NCI-H187 treated with DMSO at 0.1 percent for 48 hours (cell line): ENCODE data around the gene NPHS1.
"Not testable (repeated sequence)": the region's sequence is repeated elsewhere in the genome, so short reads cannot be mapped to it uniquely, and the experiment has no call there.

Experiments
- DNase-seq: peaks from one replicate; lab custom pipeline; 2025; lab: John Stamatoyannopoulos, UW

Gene NPHS1

DNA sequence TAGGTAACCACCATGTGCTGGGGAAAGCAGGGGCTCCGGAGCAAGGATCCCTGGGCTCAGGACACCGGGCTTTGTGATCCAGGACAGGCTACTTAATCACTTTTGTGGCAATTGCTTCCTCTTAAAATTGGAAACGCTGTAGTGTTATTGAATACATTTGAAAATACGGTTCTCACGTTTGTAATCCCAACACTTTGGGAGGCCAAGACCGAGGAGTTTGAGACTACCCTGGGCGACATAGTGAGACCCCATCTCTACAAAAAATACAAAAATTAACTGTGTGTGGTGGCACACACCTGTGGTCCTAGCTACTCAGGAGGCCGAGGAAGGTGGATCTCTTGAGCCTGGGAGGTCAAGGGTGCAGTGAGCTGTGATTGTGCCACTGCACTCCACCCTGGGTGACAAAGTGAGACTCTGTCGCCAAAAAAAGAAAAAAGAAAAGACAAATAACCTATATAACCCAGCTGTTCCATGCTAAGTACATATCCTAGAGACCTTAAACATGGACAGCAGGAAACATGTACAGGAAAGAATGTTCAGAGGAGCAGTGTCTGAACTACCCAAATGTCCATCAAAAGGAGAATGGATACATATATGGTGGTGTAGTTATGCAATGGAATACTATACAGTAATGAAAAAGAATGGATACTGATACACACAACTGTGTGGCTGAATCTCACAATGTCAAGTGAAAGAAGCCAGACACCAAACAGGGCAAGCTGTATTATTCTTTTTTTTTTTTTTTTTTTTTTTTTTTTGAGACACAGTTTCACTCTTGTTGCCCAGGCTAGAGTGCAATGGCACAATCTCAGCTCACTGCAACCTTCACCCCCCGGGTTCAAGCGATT, 39.0 kb downstream of the NPHS1 start:
- DNase-seq, result no peak

DNA sequence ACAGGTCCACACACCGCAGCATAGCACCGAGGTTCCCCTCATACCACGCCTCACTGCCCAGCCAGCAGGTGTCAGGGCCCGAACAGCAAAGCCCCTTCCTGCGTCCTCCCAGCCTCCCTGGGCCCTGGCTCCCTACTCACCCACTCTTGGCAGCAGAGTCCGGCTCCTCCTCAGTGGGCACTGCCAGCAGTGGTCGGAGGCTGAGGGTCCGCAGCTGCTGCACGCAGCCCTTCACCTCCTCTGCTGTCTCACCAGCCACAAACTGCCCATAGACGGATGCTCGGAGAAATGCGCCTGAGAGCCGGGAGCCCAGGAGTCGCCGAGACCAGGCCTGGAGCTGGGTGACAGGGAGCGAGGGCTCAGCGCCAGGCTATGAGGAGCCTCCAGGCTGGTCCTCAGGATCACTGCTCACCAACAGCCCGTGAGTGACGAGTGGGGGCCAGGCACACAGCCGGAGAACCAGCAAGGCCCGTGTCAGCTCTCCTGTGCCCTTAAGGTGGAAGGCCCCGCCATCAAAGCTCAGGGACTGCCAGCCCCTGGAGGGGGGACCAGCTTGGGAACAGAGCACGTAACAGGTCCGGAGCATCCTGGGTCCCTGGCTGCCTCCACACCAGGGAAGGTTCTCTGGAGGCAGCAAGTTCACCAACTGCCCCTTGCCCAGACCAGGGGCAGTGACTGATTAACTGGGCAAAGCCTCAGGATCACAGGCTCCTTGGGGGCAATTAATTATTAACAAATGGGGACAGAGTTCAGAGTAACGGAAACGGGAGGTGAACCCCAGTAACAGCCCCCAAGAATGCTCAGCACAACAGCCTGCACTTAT, 39.9 kb downstream of the NPHS1 start, which contains the start of gene PRODH2:
TSS of gene PRODH2 (minus strand) at position 626 of the 823 bp plus-strand sequence. CDS start at position 586, 40 bp downstream.
- no peak for DNase-seq

DNA sequence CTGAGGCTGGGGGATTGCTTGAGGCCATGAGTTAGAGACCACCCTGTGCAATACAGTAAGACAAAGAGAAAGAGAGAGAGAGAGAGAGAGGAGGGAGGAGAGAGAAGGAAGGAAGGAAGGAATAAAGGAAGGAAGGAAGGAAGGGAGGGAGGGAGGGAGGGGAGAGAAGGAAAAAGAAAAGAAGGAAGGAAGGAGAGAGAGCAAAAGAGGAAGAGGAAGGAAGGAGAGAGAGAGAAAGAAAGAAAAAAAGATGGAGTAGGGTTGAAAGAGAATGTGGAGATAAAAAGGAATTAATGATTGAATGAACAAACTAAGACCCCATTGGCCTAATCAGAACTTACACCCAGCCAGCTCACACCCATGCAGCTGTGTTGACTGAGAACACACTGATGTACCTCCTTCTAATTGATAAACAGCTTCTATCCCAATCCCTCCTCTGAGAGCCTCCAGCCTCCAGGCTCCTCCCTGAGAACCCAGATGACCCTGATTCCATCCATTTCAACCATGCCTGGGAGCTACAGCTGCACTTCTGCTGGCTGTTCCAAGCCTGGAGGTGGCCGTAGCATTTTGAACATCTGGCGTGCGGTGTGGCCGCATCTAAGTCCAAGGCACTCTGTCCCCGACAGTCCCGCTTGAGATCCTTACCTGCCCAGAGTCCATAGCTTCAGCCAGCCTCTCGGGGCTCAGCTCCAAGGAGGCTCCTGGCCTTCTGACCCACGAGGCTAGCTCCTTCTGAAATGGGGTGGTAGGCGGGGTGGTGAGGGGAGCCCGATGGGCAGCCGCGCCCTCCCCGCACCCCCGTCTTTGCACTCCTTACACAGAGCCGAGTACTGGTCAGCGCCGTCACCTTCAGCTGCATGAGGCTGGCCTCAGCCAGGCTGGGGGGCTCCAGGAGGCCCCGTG, 40.7 kb downstream of the NPHS1 start:
- DNase-seq, result no peak

DNA sequence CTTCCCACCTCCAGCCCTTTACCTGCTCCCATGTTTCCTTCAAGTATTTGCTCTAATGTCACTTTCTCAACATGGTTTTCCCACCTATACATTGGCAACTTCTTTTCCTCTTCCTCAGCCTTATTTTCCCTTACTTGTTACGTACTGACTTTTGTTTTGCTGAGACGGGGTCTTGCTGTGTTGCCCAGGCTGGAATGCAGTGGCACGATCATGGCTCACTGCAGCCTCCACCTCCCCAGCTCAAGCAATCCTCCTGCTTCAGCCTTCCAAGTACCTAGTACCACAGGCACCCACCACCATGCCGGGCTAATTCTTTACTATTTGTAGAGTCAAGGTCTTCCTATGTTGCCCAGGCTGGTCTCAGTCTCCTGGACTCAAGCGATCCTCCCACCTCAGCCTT, 44.7 kb downstream of the NPHS1 start:
- no peak for DNase-seq

DNA sequence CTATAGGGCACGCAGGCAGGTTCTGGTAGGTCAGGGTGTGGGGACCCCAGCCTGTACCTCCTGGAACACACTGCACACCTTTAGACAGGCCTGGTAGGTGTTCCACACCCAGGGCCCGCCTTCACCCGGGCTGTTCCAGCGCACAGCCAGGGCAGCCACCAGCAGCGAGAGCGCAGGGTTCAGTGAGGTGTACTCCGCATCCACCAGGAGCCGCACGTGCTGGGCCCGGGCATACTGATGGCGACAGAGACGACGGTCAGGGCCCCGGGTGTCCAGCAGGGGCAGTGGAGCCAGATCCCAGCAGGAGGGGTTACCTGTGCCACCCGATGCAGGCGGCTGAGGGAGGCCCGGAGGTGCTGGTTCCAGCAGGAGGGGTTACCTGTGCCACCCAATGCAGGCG, 45.7 kb downstream of the NPHS1 start:
- DNase-seq, result no peak

DNA sequence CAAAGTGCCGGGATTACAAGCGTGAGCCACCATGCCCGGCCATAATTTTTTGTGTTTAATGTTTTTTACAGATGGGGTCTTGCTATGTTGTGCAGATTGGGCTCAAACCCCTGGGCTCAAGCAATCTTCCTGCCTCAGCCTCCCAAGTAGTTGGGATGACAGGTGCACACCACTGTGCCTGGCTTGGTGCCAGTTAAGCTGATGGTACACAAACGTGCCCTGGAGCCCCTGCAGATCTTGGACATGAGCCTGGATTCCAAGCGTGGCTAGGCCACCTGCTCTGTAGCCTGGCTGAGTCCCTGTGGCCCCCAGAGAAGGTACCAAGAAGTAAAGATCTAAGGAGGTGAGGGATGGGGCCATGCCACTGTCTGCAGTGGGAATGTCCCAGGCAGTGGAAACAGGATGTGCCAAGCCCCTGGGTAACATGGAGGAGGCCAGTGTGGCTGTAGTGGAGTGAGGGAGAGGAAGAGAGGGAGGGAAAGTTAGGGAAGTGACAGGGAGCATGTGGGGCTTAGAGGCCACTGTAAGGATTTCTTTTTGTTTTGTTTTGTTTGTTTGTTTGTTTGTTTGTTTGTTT, 46.7 kb downstream of the NPHS1 start:
- DNase-seq, result no peak

DNA sequence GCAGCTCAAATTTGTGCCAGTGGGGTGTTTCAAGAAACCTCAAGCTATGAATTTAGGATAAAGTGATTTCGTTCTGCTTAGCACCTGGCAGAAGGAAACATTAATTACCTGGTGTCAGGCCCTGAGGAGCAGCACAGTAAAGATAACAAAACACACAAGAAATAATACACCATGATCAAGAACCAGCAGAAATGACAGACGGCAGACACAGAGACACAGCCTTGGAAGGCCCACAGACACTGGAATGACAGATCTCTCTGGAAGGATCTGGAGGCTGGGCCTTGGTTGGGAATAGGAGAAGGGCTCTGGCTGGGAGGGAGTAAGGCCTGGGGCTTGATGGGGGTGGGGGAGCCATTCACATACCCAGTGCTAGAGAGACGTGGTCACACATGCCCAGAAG, 50.5 kb downstream of the NPHS1 start:
- no peak for DNase-seq

DNA sequence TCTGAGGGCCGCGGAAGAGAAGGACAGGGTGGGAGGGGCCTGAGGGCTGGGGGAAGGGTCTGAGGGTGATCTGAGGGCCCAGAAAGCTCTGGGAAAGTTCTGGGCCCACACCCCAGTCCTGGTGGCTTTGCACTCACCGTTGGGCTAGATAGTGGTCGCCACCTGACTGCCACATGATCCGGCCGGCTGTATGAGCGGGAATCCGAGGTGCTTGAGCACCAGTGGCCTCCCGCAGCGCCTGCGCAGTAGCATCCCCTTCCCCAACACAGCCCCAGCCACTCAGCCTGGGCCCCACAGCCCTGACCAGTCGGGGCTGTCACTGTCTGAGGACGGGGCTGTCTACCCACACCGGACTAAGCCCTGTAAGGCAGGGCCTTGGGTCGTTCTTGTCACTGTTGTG, 54.6 kb downstream of the NPHS1 start:
- no peak for DNase-seq

DNA sequence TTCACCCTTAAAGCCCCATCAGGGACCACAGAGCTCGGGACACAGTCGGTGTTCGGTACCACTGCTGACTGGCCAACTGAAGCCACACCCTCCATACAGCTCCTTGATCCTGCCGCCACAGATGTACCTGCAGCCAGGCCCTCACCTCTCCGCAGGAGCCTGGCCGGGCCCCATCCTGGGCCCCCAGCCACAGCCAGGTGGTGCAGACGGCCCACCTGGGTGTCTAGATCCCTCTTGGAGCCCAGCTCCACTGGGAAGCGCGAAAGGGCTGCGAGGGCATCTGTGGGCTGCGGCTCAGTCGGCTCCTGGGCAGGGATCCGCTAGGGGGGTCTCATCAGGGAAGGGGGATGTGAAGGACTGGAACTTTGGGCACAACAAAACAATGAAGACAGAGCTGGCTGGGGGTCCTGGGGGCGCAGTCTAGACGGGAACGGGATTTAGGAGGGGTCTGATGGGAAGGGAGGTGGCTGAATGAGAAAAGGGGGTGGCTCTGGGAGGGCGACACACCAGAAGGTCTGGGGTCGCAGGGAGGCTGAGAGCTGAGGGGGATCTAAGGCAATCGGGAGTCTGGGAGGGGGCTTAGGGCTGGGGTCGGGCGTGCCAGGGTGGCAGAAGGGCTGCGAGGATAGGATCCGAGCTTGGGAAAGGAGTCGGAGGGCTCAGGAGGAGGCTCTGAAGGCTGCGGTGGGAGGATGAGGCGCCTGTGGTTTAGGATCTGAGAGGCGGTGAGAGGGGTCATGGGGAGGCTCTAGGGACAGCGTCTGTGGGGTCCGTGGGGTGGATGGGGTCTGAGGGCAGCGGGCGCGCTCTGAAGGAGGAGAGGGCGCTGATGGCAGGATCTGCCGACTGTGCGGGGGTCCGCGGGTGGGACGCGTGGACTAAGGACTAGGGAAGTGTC, 55.4 kb downstream of the NPHS1 start:
- no peak for DNase-seq

DNA sequence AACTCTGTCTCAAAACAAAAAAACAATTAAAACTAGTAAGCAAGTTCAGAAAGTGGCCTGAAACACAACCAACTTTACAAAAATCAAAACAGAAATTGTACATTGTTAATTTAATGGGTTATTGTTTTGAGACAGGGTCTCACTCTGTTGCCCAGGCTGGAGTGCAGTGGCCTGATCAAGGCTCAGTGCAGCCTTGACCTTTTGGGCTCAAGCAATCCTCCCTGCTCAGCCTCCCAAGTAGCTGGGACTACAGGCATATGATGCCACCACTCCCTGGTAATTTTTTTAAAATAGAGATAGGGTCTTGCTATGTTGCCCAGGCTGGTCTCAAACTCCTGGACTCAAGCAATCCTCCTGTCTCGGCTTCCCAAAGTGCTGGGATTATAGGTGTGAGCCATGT, 56.7 kb downstream of the NPHS1 start:
- not testable (repeated sequence) for DNase-seq

DNA sequence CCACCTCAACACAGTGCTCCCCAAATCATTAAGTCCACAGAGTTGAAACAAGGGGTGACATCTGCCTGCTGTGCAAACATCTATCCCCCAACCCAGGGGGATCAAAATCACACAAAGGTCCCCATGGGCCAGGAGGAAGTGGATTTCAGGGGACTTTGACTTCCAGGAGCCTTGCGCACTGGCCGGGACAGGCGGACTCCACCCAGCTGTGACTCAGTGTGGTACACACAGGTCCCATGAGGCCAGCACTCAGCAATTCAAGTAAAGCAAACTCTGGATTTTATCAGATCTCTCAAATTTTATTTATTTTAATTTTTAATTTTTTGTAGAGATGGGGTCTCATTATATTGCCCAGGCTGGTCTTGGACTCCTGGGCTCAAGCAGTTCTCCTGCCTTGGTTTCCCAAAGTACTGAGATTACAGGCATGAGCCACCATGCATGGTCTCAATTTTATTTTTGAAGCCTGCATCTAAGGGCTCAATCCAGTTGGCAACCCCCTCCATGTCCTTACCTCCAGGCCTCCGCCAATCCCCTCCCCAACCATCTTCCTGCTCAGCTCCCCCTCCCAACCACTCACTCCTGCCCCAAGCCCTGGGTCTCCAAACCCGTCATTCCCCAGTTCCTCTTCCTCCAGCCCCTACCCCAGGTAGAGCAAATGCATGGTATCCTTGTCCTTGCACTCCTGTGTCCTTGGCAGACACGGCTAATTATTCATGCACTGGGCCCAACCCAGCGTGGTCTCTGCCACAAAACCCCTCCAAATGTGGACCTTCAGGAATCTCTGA, 58.7 kb downstream of the NPHS1 start:
- DNase-seq, result no peak

DNA sequence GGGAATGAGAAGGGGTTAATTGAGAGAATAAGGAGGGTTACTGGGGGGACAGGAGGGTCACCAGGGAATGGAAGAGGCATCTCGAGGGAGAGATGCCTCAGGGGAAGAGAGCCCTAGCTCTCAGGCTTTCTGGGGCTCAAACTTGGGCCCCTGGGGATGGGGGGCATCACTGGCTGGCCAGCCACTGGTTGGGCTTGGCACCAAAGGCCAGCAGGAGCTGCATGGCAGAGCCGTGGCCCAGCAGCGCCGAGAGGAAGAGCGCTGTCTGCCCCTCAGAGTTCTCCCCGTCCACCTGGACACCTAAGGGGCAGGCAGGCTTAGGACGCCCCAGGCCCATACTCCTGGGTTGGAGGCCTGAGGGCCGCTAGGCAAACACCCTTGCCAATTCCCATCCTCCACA, 59.4 kb downstream of the NPHS1 start:
- no peak for DNase-seq

DNA sequence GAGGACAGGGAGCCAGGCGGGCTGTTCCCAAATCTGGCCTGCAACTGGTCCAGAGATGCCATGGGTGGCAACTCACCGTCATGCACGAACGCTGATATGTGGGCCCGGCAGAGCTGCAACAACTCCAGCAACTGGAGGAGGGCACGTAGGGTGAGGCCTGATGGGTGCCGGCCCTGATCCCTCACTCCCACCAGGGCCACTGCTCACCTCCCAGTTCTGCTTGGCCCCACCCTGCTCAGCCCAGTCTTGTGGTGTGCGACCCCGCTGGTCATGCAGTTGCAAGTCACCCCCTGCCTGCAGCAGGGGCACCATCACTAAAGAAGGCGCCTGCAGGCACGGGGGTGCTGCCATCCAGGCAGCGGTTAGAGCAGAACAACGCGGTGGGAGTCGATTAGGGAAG, 60.0 kb downstream of the NPHS1 start:
- no peak for DNase-seq

DNA sequence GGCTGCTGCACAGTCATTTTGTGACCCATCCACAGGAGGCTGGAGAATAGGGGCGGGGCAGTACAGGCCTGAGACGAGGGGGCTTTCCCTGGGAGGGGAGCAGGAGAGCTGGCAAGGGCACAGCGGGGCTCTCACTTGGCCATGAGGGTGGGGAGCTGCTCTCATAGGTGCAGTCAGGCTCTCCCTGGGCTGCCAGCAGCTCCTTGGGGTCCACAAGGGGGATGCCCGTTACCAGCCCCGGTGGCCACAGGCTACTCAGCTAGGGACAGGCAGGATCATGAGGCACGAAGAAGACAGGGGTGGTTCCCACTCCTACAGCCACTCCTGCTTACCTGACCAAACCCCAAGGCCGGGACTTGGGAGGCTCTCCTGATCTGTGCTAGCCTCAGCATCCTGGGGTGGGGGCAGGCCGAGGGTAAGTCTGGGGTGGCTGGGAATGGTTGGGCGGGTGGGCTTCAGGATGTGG, 60.5 kb downstream of the NPHS1 start:
- no peak for DNase-seq

DNA sequence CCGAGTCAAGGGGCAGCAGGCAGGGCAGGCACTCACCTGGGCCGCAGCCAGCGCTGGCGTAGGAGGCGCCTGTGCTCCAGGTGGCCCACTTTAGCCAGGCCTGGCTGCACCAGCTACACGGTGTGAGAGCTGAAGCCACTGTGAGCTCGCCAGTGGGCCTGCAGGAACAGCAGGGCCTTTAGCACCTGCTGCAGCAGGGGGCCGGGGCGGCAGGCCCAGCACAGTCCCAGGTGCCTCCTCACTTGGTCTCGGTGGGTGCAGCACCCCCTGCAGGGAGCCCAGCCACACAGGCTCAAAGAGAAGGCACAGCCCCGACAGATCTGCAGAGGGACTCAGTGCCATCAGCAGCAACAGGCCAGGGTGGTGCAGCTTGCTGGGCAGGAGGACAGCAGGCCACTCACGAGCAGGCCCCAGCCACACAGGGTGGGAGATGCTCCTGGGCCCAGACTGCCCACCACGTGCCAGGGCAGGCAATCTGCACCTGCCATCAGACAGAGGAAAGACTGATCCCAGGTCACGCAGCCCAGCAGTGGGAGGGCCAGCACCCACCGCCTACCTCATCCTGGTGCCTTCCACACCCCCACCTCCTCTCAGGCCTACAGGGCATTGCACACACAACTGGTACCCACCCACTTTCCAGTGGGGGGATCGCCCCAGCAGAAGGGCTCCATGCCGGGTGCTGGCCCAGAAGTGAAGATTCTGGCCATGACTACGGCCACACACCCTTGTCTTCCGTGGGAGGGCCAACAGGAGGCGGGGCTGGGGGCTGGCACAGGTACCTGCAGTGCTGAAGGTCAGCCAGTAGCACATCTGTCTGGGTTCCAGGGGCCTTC, 61.1 kb downstream of the NPHS1 start:
- no peak for DNase-seq

DNA sequence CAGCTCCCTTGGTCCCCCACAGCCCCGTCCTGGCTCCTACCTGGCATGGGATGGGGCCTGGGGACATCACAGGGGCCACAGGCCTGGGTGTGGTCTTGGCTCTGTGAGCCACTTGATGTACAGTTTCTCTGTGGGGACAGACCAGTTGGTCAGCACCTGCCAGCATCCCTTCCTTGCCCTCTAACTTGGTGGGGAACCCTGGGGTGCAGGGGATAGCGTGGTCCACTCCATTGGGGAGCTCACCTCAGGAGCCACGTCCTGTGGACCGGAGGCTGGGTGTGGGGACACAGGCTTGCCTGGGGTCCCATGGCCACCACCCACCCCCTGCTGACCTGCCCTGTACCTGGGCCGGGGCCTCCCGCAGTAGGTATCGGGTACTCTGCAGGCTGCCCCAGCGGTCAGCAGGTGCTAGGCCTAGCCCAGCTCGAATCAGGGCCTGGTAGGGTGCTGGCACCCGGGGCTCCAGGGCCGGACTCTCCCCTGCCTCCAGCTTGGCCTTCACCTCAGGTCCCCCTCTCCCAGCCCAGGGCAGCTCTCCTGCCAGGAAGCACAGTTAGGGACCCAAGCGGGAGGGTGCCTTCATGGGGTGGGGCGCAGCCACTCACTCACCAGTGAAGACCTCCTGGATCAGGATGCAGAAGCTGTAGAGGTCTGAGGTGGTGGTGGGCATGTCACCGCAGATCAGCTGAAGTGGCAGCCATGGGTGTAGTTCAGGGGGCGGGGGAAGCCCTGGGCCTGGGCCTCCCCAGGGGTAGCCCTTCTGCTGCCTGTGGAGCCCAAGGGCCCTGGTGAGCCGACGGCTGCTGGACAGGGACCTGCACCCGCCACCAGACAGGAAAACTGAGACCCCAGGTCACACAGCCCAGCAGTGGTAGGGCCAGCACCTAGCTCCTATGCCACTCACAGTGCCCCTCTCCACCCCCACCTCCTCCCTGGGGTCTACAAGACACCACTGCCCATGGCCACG, 62.0 kb downstream of the NPHS1 start:
- no peak for DNase-seq

DNA sequence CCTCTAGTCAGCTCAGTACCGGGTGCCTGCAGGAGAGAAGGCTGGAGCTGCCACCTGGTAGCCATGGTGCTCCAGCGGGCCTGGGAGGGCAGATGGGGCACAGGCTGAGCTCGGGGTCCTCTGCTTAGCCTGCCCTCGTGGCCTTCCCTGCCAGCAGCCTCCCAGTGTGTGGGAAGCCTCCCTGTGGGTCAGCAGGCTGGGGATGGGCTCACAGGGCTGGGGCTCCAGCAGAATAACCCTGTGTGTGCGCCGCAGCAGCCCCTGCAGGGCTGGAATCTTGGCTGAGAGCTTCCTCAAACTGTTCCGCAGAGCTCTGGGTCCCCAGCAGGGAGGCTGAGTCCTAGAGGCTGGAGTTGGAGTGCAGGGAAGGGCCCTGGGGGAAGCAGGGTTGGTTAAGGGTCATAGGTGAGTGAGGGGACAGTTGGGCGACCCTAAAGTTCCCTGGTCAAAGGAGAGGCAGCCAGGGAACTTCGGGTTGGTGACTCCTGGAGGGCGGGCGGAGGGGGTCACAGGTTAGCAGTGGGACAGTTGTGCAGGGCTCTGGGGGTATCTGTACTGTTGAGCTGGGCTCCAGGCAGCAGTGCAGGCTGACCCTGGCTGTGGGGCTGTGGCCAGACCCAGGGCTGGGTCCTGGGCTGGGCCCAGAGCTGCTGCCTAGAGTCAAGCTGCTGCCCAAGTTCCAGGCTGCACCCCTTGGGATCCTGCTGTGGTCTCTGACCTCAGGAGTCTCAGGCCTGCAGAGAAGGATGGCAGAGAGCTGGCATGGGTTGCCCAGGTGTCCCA, 62.9 kb downstream of the NPHS1 start:
- no peak for DNase-seq
